GM23248 (cell line): Measurements from ENCODE around the gene SLC26A8. TPM values are rescaled to one million over a fixed set of nuclear protein-coding genes. Genes with fewer than 3 reads are reported as not detected.
"Not testable (repeated sequence)": the region's sequence is repeated elsewhere in the genome, so short reads cannot be mapped to it uniquely, and the experiment has no call there.

ENCODE experiments used
- DNase-seq: peaks from one replicate; pipeline ENCODE4 v3.0.0-alpha.2; 2015
- H2AFZ ChIP-seq: fragments of 200-600 bp; sonication (generic); 2 replicates; pipeline ENCODE4 v1.6.1; 2016; ENCODE audit warnings: antibody characterized with exemption
- H3F3A ChIP-seq: fragments of 200-600 bp; sonication (generic); 2 replicates; pipeline ENCODE4 v1.6.1; 2016; ENCODE audit warnings: mild to moderate bottlenecking, antibody characterized with exemption, mixed run types; ENCODE audit not compliant: insufficient read depth
- H3K27ac ChIP-seq: fragments of 200-600 bp; sonication (generic); 2 replicates; pipeline ENCODE4 v1.5.1; 2016; ENCODE audit warnings: mild to moderate bottlenecking
- H3K27me3 ChIP-seq: fragments of 200-600 bp; sonication (generic); replicated peaks from 2 replicates; pipeline ENCODE4 v1.6.1; 2016; ENCODE audit warnings: mild to moderate bottlenecking; ENCODE audit not compliant: insufficient read depth
- H3K36me3 ChIP-seq: fragments of 200-600 bp; sonication (generic); 2 replicates; pipeline ENCODE4 v1.6.1; 2016; ENCODE audit warnings: low read depth, mild to moderate bottlenecking
- H3K4me1 ChIP-seq: fragments of 200-600 bp; sonication (generic); 2 replicates; pipeline ENCODE4 v1.6.1; 2016; ENCODE audit warnings: mild to moderate bottlenecking; ENCODE audit not compliant: insufficient read depth
- H3K4me2 ChIP-seq: fragments of 200-600 bp; sonication (generic); one replicate; pipeline ENCODE4 v1.6.1; 2016; ENCODE audit warnings: mild to moderate bottlenecking; ENCODE audit not compliant: unreplicated experiment
- H3K4me3 ChIP-seq: fragments of 200-600 bp; sonication (generic); 2 replicates; pipeline ENCODE4 v1.5.1; 2016; ENCODE audit warnings: mild to moderate bottlenecking
- H3K79me2 ChIP-seq: fragments of 200-600 bp; sonication (generic); 2 replicates; pipeline ENCODE4 v1.6.1; 2016; ENCODE audit warnings: mild to moderate bottlenecking; ENCODE audit not compliant: insufficient read depth
- H3K9ac ChIP-seq: fragments of 200-600 bp; sonication (generic); 2 replicates; pipeline ENCODE4 v1.6.1; 2016; ENCODE audit warnings: mild to moderate bottlenecking
- H3K9me2 ChIP-seq: fragments of 200-600 bp; sonication (generic); 2 replicates; pipeline ENCODE4 v1.6.1; 2016; ENCODE audit warnings: mixed run types, mild to moderate bottlenecking, moderate library complexity; ENCODE audit not compliant: insufficient read depth
- H3K9me3 ChIP-seq: fragments of 200-600 bp; sonication (generic); one replicate; pipeline ENCODE4 v1.6.1; 2017; ENCODE audit warnings: low read depth
- H4K20me1 ChIP-seq: fragments of 200-600 bp; sonication (generic); 2 replicates; pipeline ENCODE4 v1.6.0; 2016; ENCODE audit not compliant: insufficient read depth
- EZH2 ChIP-seq: fragments of 200-600 bp; sonication (generic); IDR thresholded peaks from 2 replicates; pipeline ENCODE4 v1.6.1; 2018; ENCODE audit warnings: antibody characterized with exemption, mild to moderate bottlenecking; ENCODE audit not compliant: insufficient read depth, poor library complexity, severe bottlenecking
- EZH2phosphoT487 ChIP-seq: fragments of 200-600 bp; sonication (generic); IDR thresholded peaks from 2 replicates; pipeline ENCODE4 v1.6.1; 2018; ENCODE audit warnings: antibody characterized with exemption, moderate library complexity, mild to moderate bottlenecking, low read depth; ENCODE audit not compliant: insufficient read depth
- WGBS, 2 experiments: methylation state at CpG; one replicate each; pipeline ENCODE4 v1.1.6; 2015 to 2017; ENCODE audit warnings: low lambda C conversion rate in 2 of 2, low coverage in 1 of 2; ENCODE audit errors: missing lambda C conversion rate in 2 of 2; 5-methylcytosine and 5-hydroxymethylcytosine counted together
- in situ Hi-C: fragments of 300-500 bp; cut with MboI; formaldehyde crosslinking; loops from 2 replicates; pipeline ENCODE4 v1.15.0; 2020
- polyA plus RNA-seq: library from polyadenylated mRNA; unstranded; fragments of >200 nt; fragmentation: Nextera tagmentation; extraction: Ambion mirVana; gene quantifications from 2 replicates; pipeline ENCODE4 v1.2.1, GENCODE V29; 2016
- total RNA-seq: library from RNA; depleted of rRNA; stranded (reverse); fragments of >200 nt; shearing (Covaris generic); gene quantifications from 2 replicates; pipeline ENCODE4 v1.2.3, GENCODE V29; 2014

Gene SLC26A8
- total and polyA plus RNA-seq, 2 experiments from 2014 or later = not detected

GRCh38 chr6:35980991-35981645 is 43.3 kb downstream of the SLC26A8 start:
- Histone ChIP-seq H3K36me3 (no peaks in the 10 kb centered on the region), H3K4me3 (no peak overlapping the region), H3K4me2 (no peak overlapping the region), H3K9me2 (no peaks in the 10 kb centered on the region), H4K20me1 (no peaks in the 10 kb centered on the region), H3K79me2 (no peaks in the 10 kb centered on the region), H3K27ac (no peak overlapping the region), H3F3A (no peaks in the 10 kb centered on the region), H2AFZ (no peak overlapping the region), H3K27me3 (no peaks in the 10 kb centered on the region; the same call in 1 of the 2 replicates), H3K9me3 (no peaks in the 10 kb centered on the region), H3K4me1 (no peaks in the 10 kb centered on the region), H3K9ac (no peak overlapping the region)
- DNase-seq = peak; percentile 41
- 75 to 77% methylated on average over 6 of the region's 6 CpGs for WGBS, 2 experiments
- in situ Hi-C loops = no loop called here
- TF ChIP-seq EZH2 (no peak), EZH2phosphoT487 (no peak)

- not testable (repeated sequence) for H3K4me3 ChIP-seq
These were observed 44.3 kb downstream of the SLC26A8 start for GRCh38 chr6:35980126-35980525.

DNA sequence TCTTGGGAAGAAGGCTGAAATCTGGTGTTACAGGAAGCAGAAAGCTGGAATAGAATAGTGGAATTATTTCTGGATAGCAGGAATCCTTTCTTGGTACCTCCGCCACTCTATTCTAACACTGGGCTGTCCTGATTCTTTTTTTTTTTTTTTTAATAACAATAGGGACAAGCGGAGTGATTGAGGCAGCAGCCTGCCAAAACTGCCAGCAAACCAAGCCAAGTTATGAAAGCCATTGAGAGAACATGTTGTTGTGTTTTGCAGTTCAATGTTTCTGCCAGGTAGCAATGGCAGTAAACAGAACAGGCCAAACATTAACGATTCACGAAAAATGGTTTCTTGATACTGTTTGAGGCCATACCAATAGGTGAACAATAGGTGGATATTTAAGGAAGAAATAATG is 47.1 kb downstream of the SLC26A8 start:
- H3K4me1 ChIP-seq = no peaks in the 10 kb centered on the region
- TF ChIP-seq EZH2phosphoT487 = no peak
- no peak for TF ChIP-seq EZH2
- H3K4me3 ChIP-seq = no peak overlapping the region
- H3K4me2 ChIP-seq = no peak overlapping the region
- no peaks in the 10 kb centered on the region for H3K9me3 ChIP-seq
- H3K9me2 ChIP-seq = no peaks in the 10 kb centered on the region
- no peaks in the 10 kb centered on the region for H3F3A ChIP-seq
- no peaks in the 10 kb centered on the region for H3K79me2 ChIP-seq
- in situ Hi-C loops = no loop called here
- H3K36me3 ChIP-seq = no peaks in the 10 kb centered on the region
- no peaks in the 10 kb centered on the region; the same call in 1 of the 2 replicates for H3K27me3 ChIP-seq
- no peaks in the 10 kb centered on the region for H4K20me1 ChIP-seq
- no peak overlapping the region for H3K27ac ChIP-seq
- no peak overlapping the region for H2AFZ ChIP-seq
- H3K9ac ChIP-seq = no peak overlapping the region
- no peak for DNase-seq
- 25 to 26% methylated on average over 4 of the region's 4 CpGs for WGBS, 2 experiments

More at GRCh38 chr6:35980126-35980525, 44.3 kb downstream of the SLC26A8 start:
- WGBS, 2 experiments = 91 to 98% methylated on average over 1 of the region's 1 CpG
- H3K27me3 ChIP-seq, H3K9ac ChIP-seq, H3K4me2 ChIP-seq, H3K9me2 ChIP-seq, H3K9me3 ChIP-seq, H3K36me3 ChIP-seq, H3K79me2 ChIP-seq, H4K20me1 ChIP-seq, in situ Hi-C loops, H2AFZ ChIP-seq, H3K27ac ChIP-seq, H3K4me1 ChIP-seq, H3F3A ChIP-seq, DNase-seq: not testable (repeated sequence)

GRCh38 chr6:35973670-35974222 is 50.7 kb downstream of the SLC26A8 start:
- H3K4me3 ChIP-seq = no peak overlapping the region
- no peaks in the 10 kb centered on the region for H3K36me3 ChIP-seq
- DNase-seq = no peak
- no peaks in the 10 kb centered on the region for H3F3A ChIP-seq
- H3K27ac ChIP-seq = no peak overlapping the region
- in situ Hi-C loops = no loop called here
- no peaks in the 10 kb centered on the region for H3K27me3 ChIP-seq
- H3K4me2 ChIP-seq = no peak overlapping the region
- no peak overlapping the region for H2AFZ ChIP-seq
- H3K4me1 ChIP-seq = no peaks in the 10 kb centered on the region
- no peaks in the 10 kb centered on the region for H4K20me1 ChIP-seq
- H3K9ac ChIP-seq = no peak overlapping the region
- H3K79me2 ChIP-seq = no peaks in the 10 kb centered on the region
- WGBS, 2 experiments = 89 to 90% methylated on average over 9 of the region's 9 CpGs
- TF ChIP-seq EZH2 (no peak), EZH2phosphoT487 (no peak)
- H3K9me3 ChIP-seq = no peaks in the 10 kb centered on the region
- no peaks in the 10 kb centered on the region for H3K9me2 ChIP-seq
